8988T (cell line): ENCODE measurements around the gene RAMACL.

ENCODE experiments used
- DNase-seq: peaks from one replicate; pipeline ENCODE4 v3.0.0; 2011

RAMACL gene

DNA sequence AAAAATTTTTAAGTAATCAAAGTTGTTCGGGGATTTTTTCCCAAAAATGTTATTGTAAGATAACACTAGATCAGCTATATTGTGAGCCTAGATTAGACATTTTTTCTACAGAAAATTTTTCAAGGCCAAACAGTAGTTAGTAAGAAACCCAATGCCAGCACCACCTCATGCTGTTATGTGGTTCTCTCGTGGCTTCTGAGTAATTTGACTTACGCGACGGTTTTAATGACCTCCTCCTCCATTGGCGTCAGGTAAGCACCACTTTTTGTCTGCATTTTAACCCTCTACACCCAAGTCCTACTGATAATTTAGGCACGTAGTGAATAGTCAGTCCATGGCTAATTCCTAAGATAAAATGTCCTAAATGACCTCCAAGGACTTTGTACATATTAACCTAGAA is 30.9 kb upstream of the RAMACL start:
- no peak for DNase-seq

DNA sequence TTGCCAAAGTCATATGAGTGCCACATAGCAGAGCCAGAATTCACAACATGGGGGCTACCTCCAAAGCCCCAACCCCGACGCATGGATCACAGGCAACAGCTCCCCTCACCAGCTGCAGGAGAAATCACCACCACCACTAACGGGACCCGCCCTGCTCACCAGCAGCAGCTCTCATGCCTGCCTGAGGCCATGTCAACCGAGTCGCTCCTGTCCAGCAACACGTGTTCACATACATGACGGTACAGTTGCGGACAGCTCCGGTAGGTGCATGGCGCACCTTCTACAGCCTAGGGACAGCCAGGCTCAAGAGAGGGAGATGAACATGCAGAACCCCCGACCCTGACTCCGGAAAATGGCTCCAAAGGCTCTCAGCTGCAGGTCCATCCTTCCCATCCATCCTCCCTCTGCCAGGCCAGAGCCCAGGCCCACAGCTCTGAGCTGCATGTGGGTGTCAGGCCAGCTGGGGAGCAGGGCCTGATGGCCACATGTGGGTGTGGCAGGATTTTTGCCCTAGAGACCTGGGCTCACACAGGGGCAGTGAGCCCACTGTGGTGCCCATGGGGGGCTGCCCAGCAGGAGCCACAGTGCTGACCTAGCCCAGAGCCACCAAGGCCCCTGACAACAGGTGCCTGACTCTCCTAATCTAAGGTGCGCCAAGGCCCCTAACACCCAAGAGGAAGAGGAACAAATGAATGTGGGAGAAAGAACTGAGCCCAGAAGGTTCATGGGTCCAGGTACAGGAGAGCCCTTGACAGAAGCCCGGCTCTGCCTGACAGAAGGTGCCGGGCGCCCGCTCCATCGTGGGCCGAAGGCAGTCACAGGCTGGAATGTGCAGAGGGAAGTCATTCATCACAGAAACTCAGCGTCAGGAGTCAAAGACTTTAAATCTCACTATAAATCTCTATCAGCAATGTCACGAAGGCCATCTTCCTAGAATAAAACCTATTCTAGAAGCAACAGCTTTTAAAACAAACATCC is 30.1 kb upstream of the RAMACL start:
- DNase-seq, result no peak

DNA sequence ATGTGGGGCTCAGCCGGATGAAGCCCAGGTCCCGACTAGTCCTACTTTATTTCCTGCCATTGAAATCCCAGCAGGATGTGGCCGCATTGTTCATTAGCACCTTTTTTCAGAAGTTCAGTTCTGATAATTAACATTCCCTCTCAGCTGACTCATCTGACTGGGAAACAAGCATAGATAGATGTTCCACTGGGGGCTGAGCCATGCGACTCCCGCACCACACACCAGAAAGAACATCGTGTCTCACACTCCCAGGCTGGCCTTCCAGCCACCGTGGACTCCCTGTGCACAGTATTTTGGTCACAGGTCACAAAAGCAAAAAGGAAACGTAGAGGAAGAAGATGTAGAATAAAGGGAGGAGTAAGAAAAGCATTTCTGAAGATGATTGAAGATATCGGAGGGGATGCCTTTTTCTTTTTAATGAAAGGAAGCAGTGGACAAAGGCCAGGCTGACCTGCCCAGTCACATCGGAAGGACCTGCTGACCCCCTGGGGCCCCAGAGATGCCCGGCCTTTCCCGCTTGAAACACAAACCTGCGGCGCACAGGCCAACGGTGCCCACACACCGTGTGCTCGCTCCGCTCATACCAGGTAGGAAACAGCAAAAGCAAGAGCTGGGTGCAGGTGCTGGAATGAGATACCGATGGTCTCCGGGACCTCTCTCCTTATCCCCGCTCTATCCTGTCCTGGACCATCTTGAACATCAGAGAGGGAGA is 28.7 kb upstream of the RAMACL start:
- no peak for DNase-seq

DNA sequence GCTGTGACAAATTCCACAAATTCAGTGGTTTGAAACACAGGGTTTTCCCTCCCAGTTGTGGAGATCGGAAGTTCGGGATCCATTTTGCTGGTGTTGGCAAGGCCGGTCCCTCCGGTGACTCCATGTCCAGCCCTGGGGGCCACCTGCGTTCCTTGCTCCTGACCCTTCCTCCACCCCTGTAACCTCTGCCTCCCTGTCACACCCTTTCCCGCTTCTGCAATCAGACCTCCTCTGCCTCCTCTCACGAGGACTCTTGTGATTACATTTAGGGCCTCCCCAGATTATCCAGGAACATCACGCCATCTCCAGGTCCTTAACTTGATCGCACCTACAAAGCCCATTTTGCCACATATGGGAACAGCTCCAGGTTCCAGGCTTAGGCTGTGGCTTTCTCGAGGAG is 28.1 kb upstream of the RAMACL start:
- DNase-seq, result no peak

DNA sequence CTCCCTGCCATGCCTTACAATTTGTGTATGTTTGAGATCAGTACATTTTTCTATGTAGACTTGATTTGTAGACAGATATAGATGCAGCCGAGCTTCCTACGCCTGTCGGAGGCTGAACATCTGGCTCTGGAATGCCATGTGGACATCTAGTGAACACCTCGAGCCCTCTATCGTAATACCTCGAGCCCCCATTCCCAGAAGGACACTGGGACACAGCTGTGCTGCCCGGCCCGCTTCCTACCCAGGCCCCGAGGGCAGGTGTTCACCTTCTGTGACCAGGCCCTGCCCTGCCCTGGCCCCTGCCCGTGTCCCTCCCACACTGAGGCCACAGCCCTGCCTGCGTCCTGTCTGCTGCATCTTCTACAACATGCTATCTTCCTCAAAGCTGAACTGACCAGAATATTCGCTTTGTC is 27.7 kb upstream of the RAMACL start:
- no peak for DNase-seq

DNA sequence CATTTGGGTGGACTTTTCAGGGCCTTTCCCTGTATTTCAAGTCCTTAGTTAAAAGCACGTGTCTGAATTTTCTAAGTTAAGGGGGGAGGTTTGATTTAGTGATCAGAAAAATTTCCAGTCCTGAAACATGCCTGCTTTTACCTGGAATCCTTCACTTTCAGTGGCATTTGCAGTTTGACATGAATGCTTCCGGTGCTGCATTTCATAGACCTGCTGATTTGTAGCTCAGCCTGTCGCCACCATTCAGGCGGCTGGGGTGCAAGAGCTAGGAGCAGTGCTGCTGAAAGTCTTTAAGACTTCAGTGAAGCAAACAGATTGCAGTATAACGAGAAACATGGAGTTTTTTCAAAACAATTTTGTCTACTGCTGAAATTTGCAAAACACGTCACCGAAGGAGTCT is 26.5 kb upstream of the RAMACL start:
- no peak for DNase-seq

DNA sequence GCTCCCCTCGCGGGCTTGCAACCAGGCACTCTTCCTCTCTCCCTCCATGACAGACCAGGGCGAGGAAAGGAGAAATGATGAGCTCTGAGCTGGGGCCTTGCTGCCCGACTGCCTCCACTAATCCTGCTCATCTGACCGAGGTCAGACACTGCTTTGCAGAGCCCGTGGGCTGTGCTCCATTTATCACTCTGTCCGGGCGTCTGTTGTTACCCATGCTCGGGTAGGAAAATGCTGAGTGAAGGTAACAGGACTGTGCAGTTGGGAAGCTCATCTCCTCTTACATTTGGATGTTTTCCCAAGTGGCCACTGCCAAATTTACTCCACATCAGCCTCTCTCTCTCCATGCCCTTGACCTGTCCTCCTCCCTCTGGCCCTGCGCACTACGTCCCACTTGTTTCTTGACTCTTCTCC is 26.0 kb upstream of the RAMACL start:
- DNase-seq, result no peak

DNA sequence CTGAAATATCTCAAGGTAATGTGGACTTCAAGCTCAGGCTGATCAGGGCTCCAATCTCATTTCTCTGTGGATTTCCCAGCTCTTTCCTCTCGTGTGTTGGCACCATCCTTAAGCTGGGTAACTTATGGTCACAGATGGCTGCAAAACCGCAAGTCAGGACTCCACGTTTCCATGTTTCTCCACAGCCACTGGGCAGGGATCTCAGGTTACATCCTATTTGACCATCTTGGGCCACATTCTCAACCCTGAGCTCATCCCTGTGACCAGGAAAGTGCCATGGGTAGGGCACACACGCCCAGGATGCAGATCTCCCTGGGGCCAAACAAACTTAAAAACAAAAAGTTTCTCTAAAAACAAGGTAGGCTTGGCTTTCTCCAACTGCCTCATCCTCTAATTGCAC is 25.2 kb upstream of the RAMACL start:
- no peak for DNase-seq

DNA sequence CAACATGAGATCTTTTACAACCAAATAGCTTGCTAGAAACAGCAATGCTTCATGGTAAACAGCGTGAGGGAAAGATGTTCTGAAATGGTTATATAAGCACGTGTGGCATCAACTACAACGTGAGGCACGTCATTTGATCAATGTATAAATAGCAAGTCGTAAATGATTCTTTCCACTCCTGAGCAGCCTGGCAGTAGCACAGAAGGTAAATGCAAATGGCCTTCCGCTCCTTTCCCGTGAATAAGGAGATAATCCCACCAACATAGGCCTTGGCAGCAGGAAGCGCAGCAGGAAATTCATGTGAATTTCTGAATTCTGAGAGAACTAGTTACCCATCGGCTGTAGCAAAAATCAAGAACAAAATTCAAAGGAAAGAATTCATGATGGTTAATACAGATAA is 23.6 kb upstream of the RAMACL start:
- DNase-seq, result no peak

DNA sequence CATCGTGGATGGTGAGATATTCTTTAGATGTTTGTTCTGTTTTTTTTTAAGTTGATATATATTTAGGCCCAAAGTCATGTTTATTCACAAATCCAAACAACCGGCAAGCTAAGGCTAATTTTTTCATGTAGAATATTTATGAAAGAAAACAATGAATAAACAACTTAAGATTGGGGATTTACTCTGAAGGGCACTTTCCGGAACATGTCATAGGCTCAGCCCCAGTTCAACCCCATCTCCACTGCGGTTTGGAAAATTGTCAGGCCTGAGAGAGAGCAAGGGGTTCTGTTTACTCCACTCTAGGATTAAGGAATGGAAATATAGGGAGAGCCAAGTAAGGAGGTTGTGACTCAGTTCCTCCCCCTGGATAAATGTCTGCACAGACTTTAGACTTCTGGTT is 22.3 kb upstream of the RAMACL start:
- no peak for DNase-seq

DNA sequence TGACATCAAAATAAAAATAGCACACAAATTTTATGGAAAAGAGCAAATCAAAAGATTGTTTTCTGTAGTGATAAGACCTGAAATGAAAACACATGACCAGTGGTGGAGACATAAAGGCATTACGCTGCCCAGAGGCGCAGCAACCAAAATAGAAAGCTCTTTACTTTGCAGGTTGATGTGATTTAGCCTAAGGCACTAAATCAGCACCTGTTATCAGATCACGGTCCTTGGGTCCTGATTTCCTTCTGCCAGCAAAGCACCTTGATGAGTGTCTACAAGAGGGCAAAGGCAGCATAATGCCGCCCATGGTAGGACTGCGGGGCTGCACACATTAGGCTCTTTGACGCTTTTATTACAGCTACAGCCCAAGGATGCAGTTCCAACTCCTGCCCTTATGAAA is 19.3 kb upstream of the RAMACL start:
- DNase-seq, result no peak

DNA sequence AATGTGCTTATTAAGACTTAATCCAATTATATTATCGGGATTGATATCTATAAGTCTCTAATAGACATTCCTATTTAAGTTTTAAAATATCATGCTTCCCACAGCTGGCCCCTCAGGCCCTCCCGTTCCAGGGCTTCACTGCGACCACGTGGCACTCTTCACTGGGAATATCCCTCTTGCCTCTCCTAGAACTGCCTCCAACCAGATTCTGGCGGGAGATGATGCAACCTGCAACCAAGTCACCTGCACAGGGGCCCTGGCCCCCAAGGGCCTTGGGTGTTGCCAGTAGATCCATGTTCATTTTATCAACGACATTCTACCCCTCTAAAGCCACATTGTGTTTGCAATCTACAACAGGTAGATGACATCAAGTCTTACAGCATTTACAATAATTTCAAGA is 18.4 kb upstream of the RAMACL start:
- no peak for DNase-seq

DNA sequence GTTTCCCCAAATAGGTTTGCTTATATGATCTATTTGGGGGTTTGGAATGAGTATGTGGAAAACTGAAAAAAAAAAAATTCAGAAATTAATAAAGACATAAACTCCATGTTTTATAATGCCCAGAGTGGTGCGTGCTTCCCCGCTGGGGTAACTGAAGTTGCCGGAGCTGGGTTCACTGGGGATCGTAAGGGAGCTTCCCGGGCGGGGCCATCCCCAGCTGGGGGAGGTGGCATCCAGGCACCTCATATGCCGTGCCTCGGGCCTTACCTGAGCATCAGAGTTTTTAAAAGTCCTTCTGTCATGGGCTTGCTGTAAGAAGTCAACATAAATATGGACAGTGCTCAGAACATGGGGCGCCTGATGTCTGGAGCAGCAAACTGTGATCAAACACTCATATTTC is 17.9 kb upstream of the RAMACL start:
- no peak for DNase-seq

DNA sequence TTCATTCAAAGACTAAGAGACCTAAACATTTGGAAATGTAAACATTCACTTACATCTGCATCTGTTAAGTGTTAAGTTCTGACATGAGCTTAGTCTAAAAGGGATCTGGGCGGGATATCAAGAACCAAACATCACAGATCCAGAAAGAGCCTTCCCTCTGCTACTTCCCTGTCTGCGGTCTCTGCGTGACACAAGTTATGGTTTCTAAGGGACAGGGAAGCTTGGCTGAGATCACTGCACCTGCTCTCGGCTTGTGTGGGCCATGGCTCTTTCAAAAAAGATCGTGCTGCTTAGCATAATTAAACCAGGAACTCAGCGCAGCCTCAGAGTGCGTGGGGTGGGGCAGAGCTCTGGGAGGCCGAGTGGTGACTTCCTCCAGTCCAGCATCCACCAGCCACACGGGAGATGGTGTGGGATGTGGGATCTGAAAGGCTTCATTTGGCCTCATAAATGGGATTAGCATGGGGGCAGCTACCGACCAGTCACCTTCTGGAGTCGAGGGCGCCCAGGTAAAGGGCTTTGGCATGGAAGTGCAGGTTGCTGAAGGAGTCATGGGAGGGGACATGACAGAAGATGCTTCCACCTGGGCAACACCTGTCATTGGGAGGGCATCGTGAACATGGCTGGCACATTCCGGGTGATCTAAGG is 16.7 kb upstream of the RAMACL start:
- no peak for DNase-seq

DNA sequence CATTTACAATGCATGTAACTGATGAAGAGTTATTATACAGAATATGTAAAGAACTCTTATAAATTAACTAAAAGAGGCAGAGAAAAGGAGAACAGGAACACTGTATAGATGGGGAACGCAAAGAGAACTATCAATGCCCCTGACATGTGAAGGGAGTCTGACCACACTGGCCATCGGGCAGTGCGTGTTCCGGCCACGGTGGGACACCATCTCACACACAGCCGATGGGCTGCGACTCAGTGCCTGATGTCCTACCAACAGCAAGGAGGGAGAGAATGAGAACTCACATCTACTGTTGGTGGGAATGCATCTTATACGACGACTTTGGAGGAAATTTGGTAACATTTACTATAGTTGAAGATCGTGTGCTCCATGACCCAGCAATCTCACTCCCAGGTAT is 15.5 kb upstream of the RAMACL start:
- DNase-seq, result no peak

DNA sequence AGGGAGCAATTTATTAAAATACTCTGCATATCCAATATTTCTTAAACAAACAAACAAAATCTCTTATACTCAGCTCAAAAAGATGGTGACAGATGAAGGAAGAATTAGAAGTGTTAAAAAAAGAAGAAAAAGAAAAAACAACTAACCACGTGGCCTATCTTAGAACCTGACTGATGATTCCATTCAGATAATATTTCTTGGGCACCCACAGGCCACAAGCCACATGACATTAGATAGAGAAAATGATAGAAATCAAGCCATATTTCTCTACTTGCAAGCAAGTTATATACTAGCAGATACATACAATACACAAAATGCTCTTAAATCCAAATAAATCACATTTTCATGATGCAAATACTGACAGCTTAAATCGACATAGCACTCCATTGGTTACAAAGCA is 14.5 kb upstream of the RAMACL start:
- DNase-seq, result no peak

DNA sequence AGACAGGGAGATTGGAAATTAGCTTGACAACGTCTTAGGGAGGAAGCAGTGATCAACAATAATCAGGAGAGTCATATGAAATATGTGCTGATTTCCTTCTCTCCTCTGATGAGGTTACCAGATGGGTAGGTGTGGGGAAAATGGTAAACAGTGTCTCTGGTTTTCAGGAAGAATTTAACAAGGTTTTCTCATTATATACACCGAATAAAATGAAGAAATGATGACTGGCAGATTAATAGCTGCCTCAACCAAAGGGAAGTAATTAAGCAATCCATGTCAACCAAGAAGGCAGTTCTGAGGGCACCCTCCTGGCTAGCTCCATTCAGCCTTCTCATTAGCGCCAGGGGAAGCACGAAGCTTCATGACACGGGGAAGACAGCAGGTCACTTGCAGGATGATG is 12.7 kb upstream of the RAMACL start:
- DNase-seq, result no peak

DNA sequence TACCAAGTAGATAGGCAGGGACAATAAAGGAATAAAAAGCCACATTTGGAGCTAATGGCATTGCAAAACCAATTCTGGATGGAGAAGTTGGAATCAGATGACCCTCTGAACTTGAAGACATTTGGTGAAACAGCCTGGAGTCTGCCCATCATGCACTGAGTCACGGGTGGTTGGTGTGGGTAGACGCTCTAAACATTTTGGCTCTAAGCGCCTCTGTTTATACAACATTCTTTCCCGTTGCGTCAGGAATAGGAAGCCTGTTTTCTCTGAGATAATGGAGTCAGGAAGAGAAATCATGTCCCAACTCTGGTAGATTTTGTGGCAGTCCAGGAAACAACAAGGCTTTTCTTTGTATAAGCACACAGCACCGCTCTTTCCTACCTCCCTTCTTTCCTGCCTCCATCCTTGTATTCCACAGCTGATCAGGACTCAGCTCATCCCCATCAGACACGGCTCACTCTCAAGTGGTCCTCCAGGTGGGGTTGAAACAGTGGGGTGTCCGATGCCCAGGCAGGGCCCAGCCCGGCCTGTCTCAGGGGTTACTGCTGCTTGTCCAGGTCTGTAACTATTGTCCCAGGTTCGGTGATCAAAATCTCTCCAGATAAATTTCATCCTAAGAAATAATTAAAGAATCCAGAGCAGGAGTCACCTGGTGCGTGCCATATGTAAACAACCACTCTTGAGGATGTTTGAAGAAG is 12.1 kb upstream of the RAMACL start:
- DNase-seq, result no peak

DNA sequence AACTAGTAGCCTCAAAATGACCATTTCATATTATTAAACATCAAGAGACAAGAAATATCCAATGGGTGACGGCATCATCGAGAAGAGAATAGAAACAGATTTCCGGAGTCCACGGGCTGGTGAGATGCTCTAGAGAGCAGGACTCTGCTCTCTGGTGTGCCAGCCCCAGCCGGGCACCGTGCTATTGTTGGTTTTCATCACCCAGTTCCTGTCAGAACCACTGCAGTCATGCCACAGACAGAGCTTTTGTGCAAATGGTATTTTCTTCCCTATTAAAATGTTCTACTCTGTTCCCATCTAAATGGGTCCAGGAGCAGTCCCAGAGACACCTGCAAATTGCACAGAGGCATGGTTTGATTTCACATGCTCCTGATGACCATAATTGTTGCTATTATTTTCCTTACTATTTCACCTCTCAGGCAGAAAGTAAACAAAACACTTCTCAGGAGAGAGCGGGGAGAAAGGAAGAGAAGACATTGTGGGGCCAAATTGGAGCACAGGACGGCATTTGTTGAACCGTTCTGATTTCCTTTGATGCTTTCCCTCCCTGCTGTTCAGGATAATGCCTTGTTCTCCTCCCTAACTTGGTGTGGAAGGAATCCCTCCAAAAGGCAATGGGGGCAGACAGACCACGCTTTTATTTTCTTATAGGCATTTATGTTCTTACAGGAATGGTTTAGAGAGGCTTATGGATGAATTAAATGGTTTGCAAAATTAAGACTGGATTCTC is 11.4 kb upstream of the RAMACL start:
- no peak for DNase-seq

DNA sequence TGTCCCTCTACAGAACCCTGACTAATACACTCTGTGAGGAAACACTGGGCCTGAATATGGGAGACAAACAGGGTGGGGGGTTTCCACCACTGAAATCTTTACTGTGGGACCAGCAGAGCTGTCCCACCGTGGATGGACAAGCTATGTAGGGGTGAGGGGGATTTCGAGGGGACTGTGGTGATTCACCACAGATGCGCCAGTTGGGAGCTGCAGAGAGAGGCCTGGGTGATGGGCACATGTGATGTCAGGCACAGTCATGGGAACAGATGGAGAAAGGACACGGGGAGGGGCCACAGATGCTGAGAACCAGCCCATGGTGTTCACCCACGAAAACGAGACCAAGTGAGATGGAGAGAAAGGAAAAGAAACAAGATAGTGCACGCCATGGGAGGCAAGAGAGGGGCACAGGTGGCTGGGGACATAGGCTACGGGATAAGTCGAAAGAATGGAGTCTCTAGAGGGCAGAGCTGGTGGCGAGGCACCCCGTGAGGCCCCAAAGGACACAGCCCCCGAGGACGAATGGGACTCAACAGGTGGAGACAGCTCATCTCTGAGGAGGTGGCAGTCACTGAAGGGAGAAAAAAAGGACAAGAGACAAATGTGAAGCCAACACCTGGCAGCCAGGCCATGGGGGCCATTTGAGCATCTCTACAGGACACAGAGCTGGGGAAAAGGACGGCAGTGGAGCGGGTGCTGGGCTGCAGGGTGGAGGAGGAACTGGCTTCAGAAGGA is 10.5 kb upstream of the RAMACL start:
- no peak for DNase-seq

DNA sequence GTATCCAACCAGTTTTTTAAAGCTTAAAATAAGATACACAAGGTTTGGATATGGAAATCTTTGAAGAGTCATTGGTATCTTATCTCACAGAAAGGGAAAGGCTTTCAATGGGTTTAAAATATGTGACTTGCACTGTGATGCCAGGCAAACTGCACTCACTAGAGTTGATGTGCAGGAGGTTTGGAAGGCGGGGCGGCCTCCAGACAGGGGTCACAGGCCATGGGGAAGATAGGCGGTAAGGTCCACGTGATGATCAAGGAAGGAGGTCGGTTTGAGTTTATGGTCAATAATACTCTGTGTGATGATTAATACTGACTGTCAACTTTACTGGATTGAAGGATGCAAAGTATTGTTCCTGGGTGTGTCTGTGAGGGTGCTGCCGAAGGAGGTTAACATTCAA is 9.5 kb upstream of the RAMACL start:
- DNase-seq, result no peak
